Keratinocyte (primary cell): Measurements from ENCODE around the gene KCND2. TPM values are rescaled to one million over a fixed set of nuclear protein-coding genes. Genes with fewer than 3 reads are reported as not detected.

Experiments used
- DNase-seq: peaks from one replicate; pipeline ENCODE4 v3.0.0-alpha.2; 2011; ENCODE audit warnings: low read depth, missing footprints, low spot score
- FAIRE-seq: peaks from 2 replicates; lab custom pipeline; 2011; peaks lifted over from hg19 to GRCh38; lab: Jason Lieb, UNC
- H2AFZ ChIP-seq: 2 replicates; pipeline ENCODE4 v1.6.0; 2012; ENCODE audit warnings: low read length, control low read depth, inconsistent platforms; ENCODE audit not compliant: control insufficient read depth
- H3K27ac ChIP-seq: 2 replicates; pipeline ENCODE4 v1.5.1; 2011; ENCODE audit warnings: low read length; ENCODE audit not compliant: control insufficient read depth, insufficient read depth
- H3K27me3 ChIP-seq: 3 replicates; pipeline ENCODE4 v1.6.0; 2011; ENCODE audit warnings: low read length; ENCODE audit not compliant: control insufficient read depth, insufficient read depth; ENCODE audit errors: extremely low read depth
- H3K36me3 ChIP-seq, 2 experiments: 2 replicates in 1 of 2; 3 replicates in 1 of 2; pipeline ENCODE4 v1.5.1; 2011; ENCODE audit warnings: low read length in 2 of 2, mild to moderate bottlenecking in 1 of 2; ENCODE audit not compliant: control insufficient read depth in 2 of 2, insufficient read depth in 2 of 2; ENCODE audit errors: extremely low read depth in 1 of 2
- H3K4me1 ChIP-seq: 3 replicates; pipeline ENCODE4 v1.5.1; 2011; ENCODE audit warnings: low read length; ENCODE audit not compliant: control insufficient read depth, insufficient read depth; ENCODE audit errors: extremely low read depth
- H3K4me2 ChIP-seq: 3 replicates; pipeline ENCODE4 v1.6.0; 2011; ENCODE audit warnings: low read depth, low read length; ENCODE audit not compliant: control insufficient read depth, insufficient read depth; ENCODE audit errors: extremely low read depth
- H3K4me3 ChIP-seq, 3 experiments: fragments of 200-600 bp in 1 of 3; sonication (generic) in 1 of 3; 2 replicates in 2 of 3; 3 replicates in 1 of 3; pipeline ENCODE4 v1.5.1; 2011 to 2016; ENCODE audit warnings: low read length in 3 of 3, mild to moderate bottlenecking in 3 of 3, control low read depth in 2 of 3, inconsistent platforms in 1 of 3, low read depth in 1 of 3, mixed read lengths in 1 of 3, mixed run types in 1 of 3, moderate library complexity in 1 of 3; ENCODE audit not compliant: control insufficient read depth in 2 of 3, insufficient read depth in 2 of 3; ENCODE audit errors: extremely low read depth in 1 of 3
- H3K79me2 ChIP-seq: 2 replicates; pipeline ENCODE4 v1.6.0; 2012; ENCODE audit warnings: low read length; ENCODE audit not compliant: control insufficient read depth, insufficient read depth
- H3K9ac ChIP-seq: 3 replicates; pipeline ENCODE4 v1.6.0; 2011; ENCODE audit warnings: low read length; ENCODE audit not compliant: control insufficient read depth, insufficient read depth; ENCODE audit errors: extremely low read depth
- H3K9me1 ChIP-seq: 3 replicates; pipeline ENCODE4 v1.6.0; 2011; ENCODE audit warnings: low read length; ENCODE audit not compliant: control insufficient read depth, insufficient read depth; ENCODE audit errors: extremely low read depth
- H3K9me3 ChIP-seq: 2 replicates; pipeline ENCODE4 v1.5.1; 2012; ENCODE audit warnings: low read depth, low read length; ENCODE audit not compliant: control insufficient read depth
- H4K20me1 ChIP-seq: 3 replicates; pipeline ENCODE4 v1.6.0; 2011; ENCODE audit warnings: low read length; ENCODE audit not compliant: control insufficient read depth, insufficient read depth; ENCODE audit errors: extremely low read depth
- CTCF ChIP-seq, 3 experiments: IDR thresholded peaks in 1 of 3; conservative IDR thresholded peaks in 1 of 3; optimal IDR thresholded peaks in 1 of 3; 2 replicates in 2 of 3; 3 replicates in 1 of 3; pipeline versions ENCODE3 to v1.5.1; 2011; ENCODE audit warnings: low read length in 3 of 3, mild to moderate bottlenecking in 3 of 3, moderate library complexity in 2 of 3, control low read depth in 1 of 3, inconsistent platforms in 1 of 3; ENCODE audit not compliant: insufficient read depth in 2 of 3; ENCODE audit errors: extremely low read depth in 1 of 3
- EZH2 ChIP-seq: IDR thresholded peaks from one replicate; pipeline ENCODE4 v1.6.1; 2012; ENCODE audit warnings: inconsistent platforms, mild to moderate bottlenecking, low read length, moderate library complexity
- dilution Hi-C: fragments of 300-500 bp; cut with MboI; formaldehyde crosslinking; loops from one replicate; pipeline ENCODE4 v1.7.0; 2020; ENCODE audit warnings: low sequenced_read_pairs; ENCODE audit not compliant: extremely low pct_ligation_motif_present
- polyA plus RNA-seq, 5 experiments: library from polyadenylated mRNA; depleted of rRNA in 3 of 5; stranded (reverse) in 3 of 5; stranded (forward) in 1 of 5; unstranded in 1 of 5; fragments of >200 nt; gene quantifications; 1 replicate in 1 of 5; 2 replicates in 3 of 5; 3 replicates in 1 of 5; pipeline versions ENCODE4 v1.2.1 to v1.2.3, GENCODE V29; 2011 to 2012; ENCODE audit warnings: missing spikeins in 2 of 5, low read depth in 1 of 5, low replicate concordance in 1 of 5

The KCND2 gene
- polyA plus RNA-seq, 1 donor (not counting 4 experiments of a cell fraction or from before 2014, with no cell fraction given), result not detected

GRCh38 chr7:120611975-120612374, 339.0 kb downstream of the KCND2 start:
- Histone ChIP-seq H3K4me3 (no peak overlapping the region), H2AFZ (no peak overlapping the region), H3K79me2 (no peaks in the 10 kb centered on the region), H3K9me1 (no peaks in the 10 kb centered on the region), H3K36me3 (no peaks in the 10 kb centered on the region), H4K20me1 (no peaks in the 10 kb centered on the region), H3K27ac (no peak overlapping the region), H3K4me1 (no peaks in the 10 kb centered on the region), H3K9ac (no peak overlapping the region), H3K9me3 (no peaks in the 10 kb centered on the region), H3K27me3 (no peaks in the 10 kb centered on the region), H3K4me2 (no peak overlapping the region)
- FAIRE-seq, result no peak
- no peak for DNase-seq
- dilution Hi-C loops, result no loop called here
- no peak for TF ChIP-seq CTCF (optimal IDR thresholded peaks at IDR 0.05 in 1 of 3, IDR thresholded peaks at IDR 0.05 in 1 of 3, conservative IDR thresholded peaks at IDR 0.05 in 1 of 3; ENCODE audit: extremely low read depth in 1 of 3, insufficient read depth in 2 of 3, low read length in 3 of 3)
- no peak for TF ChIP-seq EZH2

GRCh38 chr7:120615703-120616102, 342.7 kb downstream of the KCND2 start:
- dilution Hi-C loops, result no loop called here

More at GRCh38 chr7:120615703-120616102, 342.7 kb downstream of the KCND2 start:
- FAIRE-seq (no peak), DNase-seq (no peak)
- Histone ChIP-seq H3K9me3 (no peaks in the 10 kb centered on the region), H3K36me3 (no peaks in the 10 kb centered on the region), H4K20me1 (no peaks in the 10 kb centered on the region), H2AFZ (no peak overlapping the region), H3K79me2 (no peaks in the 10 kb centered on the region), H3K4me3 (no peak overlapping the region), H3K27me3 (no peaks in the 10 kb centered on the region), H3K9ac (no peak overlapping the region), H3K9me1 (no peaks in the 10 kb centered on the region), H3K27ac (no peak overlapping the region), H3K4me1 (no peaks in the 10 kb centered on the region), H3K4me2 (no peak overlapping the region)
- no peak for TF ChIP-seq EZH2
- no peak for TF ChIP-seq CTCF (optimal IDR thresholded peaks at IDR 0.05 in 1 of 3, IDR thresholded peaks at IDR 0.05 in 1 of 3, conservative IDR thresholded peaks at IDR 0.05 in 1 of 3; ENCODE audit: extremely low read depth in 1 of 3, insufficient read depth in 2 of 3, low read length in 3 of 3)
